CD4-positive, alpha-beta T cell treated with Interleukin-2 at 100 ng/mL for 4 hours (primary cell): ENCODE results near the gene SLC5A5.

Experiments used
- DNase-seq: peaks from one replicate; pipeline ENCODE4 v3.0.0-alpha.2; 2020; ENCODE audit warnings: low spot score

Gene SLC5A5

GRCh38 chr19:17847538-17848366 is 24.0 kb upstream of the SLC5A5 start, which contains the start of gene JAK3:
TSS of gene JAK3 (minus strand) at chr19:17847982. CDS start at chr19:17844417, 3,565 bp downstream.
- peak; percentile 82 for DNase-seq

GRCh38 chr19:17848595-17849292 is 23.0 kb upstream of the SLC5A5 start:
- no peak for DNase-seq

GRCh38 chr19:17854061-17854460 is 17.7 kb upstream of the SLC5A5 start:
- no peak for DNase-seq

GRCh38 chr19:17855280-17856152 is 16.2 kb upstream of the SLC5A5 start:
- DNase-seq = peak; percentile 92

- peak; percentile 100 for DNase-seq
Observed at GRCh38 chr19:17859533-17860330, 12.0 kb upstream of the SLC5A5 start, which contains the start of gene RPL18A. TSS of gene RPL18A (plus strand) at chr19:17859910. CDS start at chr19:17859957, 47 bp downstream.

- no peak for DNase-seq
Observed at GRCh38 chr19:17860331-17860992, 11.3 kb upstream of the SLC5A5 start.

GRCh38 chr19:17860993-17861360 is 10.8 kb upstream of the SLC5A5 start:
- DNase-seq = no peak

GRCh38 chr19:17861542-17862402 is 10.0 kb upstream of the SLC5A5 start:
- DNase-seq = no peak

- no peak for DNase-seq
Observed at GRCh38 chr19:17862711-17863519, 8.8 kb upstream of the SLC5A5 start.

- no peak for DNase-seq
Observed at GRCh38 chr19:17863520-17864182, 8.1 kb upstream of the SLC5A5 start.

GRCh38 chr19:17865364-17866311 is 6.1 kb upstream of the SLC5A5 start:
- no peak for DNase-seq

GRCh38 chr19:17866312-17866963 is 5.3 kb upstream of the SLC5A5 start:
- DNase-seq = no peak

- DNase-seq = no peak
Observed at GRCh38 chr19:17866964-17867486, 4.7 kb upstream of the SLC5A5 start.

GRCh38 chr19:17868669-17869068 is 3.1 kb upstream of the SLC5A5 start:
- no peak for DNase-seq

GRCh38 chr19:17869114-17869608 is 2.6 kb upstream of the SLC5A5 start:
- no peak for DNase-seq
